NAMALWA (cell line): Measurements from ENCODE around the gene TREH.
"Not testable (repeated sequence)": the region's sequence is repeated elsewhere in the genome, so short reads cannot be mapped to it uniquely, and the experiment has no call there.

Experiments
- DNase-seq: peaks from one replicate; pipeline ENCODE4 v3.0.0-alpha.2; 2015; ENCODE audit warnings: low spot score

The TREH gene, protein sequence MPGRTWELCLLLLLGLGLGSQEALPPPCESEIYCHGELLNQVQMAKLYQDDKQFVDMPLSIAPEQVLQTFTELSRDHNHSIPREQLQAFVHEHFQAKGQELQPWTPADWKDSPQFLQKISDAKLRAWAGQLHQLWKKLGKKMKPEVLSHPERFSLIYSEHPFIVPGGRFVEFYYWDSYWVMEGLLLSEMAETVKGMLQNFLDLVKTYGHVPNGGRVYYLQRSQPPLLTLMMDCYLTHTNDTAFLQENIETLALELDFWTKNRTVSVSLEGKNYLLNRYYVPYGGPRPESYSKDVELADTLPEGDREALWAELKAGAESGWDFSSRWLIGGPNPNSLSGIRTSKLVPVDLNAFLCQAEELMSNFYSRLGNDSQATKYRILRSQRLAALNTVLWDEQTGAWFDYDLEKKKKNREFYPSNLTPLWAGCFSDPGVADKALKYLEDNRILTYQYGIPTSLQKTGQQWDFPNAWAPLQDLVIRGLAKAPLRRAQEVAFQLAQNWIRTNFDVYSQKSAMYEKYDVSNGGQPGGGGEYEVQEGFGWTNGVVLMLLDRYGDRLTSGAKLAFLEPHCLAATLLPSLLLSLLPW

GRCh38 chr11:118679483-118679882 is at the start of gene TREH:
Gene TREH (minus strand): TSS chr11:118679650. CDS start chr11:118679627, 23 bp downstream.
- no peak for DNase-seq

DNA sequence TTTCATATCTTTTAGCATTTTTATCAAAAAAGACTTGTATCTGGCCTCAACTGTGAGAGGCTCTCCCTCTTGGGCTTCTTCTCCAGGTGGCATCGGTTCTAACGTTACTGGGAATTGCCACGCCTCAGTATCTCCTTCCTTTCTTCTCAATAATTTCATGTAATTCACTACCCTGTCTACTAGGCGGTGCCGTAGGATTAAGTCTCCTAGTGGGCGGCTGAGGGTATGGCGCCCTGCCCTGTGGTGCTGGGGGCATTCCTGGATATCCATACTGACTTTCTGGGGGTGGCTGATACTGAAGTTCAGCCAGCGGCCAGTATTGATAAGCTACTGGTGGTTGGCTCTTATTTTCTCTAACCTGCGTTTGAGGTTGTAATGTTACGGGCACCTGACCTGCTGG is 48.7 kb upstream of the TREH start:
- not testable (repeated sequence) for DNase-seq

DNA sequence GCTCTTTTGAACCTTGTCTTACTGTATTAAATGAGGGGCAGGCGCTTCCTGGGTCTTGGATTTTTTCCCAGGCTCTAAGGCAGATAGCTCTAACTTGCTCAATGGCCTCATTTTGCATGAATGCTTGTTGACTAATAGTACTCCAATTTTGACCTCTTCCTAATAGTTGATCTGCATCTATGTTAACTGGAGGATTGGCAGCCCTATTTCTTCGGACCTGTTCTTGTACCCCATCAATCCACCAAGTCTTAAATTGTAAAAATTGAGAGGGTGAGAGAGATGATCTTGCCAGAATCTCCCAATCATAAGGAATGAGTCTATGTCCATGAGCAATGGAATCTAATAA is 48.2 kb upstream of the TREH start:
- not testable (repeated sequence) for DNase-seq

DNA sequence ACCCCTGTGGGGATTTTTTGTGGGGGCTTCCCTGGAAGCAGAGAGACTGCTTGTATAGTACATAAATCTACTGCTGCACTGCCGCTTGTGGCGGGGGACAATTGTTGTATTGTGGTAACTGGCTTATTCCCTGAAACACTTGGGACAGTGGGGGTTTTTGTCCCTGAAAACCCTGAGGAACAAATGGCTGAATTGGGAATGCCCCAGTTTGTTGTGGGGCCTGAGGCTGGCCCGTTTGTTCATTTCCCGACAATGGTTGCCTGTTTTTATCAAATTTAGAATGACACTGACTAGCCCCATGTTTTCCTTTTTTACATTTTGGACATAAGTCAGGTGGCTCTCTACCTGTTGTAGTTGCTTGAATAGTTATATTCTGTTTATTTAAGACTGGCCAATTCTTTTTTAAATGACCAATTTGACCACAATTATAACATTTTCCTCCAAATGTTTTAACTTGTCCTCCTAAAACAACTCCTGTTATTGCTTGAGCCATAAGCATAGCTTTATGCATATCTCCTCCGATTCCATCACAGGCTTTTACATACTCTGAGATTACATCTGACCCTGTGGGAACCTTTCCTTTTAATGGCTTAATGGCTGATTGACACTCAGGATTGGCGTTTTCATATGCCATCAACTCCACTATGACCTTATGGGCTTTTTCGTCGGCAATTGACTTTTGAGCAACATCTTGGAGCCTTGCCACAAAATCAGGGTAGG is 47.7 kb upstream of the TREH start:
- DNase-seq, result not testable (repeated sequence)

DNA sequence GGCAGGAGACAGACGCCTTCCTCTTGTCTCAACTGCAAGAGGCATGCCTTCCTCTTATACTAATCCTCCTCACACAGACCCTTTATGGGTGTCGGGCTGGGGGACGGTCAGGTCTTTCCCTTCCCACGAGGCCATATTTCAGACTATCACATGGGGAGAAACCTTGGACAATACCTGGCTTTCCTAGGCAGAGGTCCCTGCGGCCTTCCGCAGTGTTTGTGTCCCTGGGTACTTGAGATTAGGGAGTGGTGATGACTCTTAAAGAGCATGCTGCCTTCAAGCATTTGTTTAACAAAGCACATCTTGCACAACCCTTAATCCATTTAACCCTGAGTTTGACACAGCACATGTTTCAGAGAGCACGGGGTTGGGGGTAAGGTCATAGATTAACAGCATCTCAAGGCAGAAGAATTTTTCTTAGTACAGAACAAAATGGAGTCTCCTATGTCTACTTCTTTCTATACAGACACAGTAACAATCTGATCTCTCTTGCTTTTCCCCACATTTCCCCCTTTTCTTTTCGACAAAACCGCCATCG is 42.1 kb upstream of the TREH start:
- DNase-seq, result not testable (repeated sequence)

DNA sequence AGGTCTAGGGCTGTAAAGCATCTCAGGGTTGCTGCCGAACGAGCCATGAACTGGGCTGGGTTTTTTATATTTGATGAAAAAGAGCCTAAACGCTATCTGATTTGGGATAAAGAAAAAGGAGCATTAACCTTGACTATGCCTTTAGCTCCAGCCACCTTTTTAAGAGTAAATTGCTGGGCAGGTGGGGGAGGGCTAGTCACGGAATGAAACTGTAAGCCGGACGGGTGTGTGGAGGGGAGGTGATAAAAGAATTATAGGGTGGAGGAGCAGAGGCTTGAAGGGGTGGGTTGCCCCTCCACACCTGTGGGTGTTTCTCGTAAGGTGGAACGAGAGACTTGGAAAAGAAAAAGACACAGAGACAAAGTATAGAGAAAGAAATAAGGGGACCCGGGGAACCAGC is 41.3 kb upstream of the TREH start:
- not testable (repeated sequence) for DNase-seq

GRCh38 chr11:118720078-118720477 is 40.6 kb upstream of the TREH start:
- DNase-seq, result not testable (repeated sequence)

- not testable (repeated sequence) for DNase-seq
Measured at GRCh38 chr11:118718562-118718961, 39.1 kb upstream of the TREH start.

GRCh38 chr11:118717733-118718132 is 38.3 kb upstream of the TREH start:
- not testable (repeated sequence) for DNase-seq

- DNase-seq, result not testable (repeated sequence)
Measured at GRCh38 chr11:118717221-118717620, 37.8 kb upstream of the TREH start.

DNA sequence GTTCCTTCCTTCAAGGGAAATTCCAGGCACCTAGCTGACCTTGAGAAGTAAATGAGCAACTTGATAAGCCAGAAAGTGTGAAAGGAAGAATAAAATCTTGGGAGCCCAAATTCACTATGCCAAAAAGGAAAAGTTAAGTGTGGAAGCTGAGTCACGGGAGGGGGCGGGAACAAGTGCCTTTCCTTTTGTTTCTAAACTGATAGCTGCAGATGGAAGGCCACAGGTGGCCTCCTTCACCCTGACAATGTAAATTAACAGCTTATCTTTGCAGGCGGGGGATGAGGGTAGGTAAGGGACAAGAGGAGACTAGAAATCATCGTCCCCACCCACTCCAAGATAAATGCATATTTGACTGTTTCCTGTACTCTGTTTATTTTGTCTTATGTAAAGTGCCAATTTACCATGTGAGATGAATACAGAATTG is 36.4 kb upstream of the TREH start:
- DNase-seq, result no peak

GRCh38 chr11:118715245-118715831 is 35.9 kb upstream of the TREH start:
- DNase-seq, result no peak

DNA sequence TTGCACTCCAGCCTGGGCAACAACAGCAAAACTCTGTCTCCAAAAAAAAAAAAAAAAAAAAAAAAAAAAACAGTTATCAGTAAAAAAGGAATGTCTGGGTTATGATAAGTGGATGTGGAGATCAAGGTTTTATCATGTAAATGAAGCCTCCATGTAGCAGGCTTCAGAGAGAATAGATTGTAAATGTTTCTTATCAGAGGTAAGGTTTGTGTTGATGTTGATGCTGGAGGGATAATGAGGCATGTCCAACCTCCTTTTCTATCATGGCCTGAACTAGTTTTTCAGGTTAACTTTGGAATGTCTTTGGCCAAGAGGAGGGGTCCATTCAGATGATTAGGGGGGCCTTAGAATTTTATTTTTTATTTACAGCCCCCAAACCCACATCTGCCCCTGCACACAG is 35.4 kb upstream of the TREH start:
- no peak for DNase-seq

- not testable (repeated sequence) for DNase-seq
Measured at GRCh38 chr11:118714416-118714815, 35.0 kb upstream of the TREH start.

- DNase-seq, result no peak
Measured at GRCh38 chr11:118708296-118708695, 28.8 kb upstream of the TREH start.

GRCh38 chr11:118706546-118706825 is 27.0 kb upstream of the TREH start:
- no peak for DNase-seq

DNA sequence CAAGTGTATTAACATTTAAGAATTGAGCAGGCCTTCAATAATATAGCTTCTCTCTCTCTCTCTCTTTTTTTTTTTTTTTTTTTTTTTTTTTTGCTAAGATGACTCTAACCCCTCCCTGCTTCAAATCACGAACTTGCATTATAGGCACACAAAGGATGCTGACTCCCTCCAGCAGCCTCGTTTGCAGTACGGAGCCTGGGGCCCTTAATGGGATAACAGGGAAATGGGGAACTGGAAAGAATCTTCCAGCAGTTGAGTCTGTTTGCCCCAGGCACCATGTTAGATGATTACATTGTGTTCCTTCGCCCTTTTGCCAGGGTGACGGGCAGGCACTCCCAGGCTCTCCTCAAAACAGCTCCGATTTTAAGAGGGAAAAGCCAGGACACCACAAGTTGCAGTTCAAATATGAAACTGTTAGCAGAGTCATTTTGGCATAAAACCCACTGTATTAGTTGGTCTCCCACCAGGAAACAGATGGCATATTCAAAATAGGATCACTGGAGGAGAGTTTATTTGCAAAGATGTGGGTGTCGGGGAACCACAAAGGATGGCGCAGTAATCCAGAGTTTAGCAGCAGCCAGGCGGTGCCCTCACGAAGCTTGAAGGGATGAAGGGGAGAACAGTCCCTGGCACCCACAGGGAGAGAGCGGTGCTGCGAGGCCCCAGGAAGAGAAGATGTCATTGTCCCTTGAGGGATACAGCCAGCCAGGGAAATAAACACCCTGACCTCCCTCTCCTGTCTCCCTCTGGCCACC is 26.5 kb upstream of the TREH start:
- no peak for DNase-seq

- DNase-seq, result no peak
Measured at GRCh38 chr11:118705111-118705741, 25.8 kb upstream of the TREH start.

DNA sequence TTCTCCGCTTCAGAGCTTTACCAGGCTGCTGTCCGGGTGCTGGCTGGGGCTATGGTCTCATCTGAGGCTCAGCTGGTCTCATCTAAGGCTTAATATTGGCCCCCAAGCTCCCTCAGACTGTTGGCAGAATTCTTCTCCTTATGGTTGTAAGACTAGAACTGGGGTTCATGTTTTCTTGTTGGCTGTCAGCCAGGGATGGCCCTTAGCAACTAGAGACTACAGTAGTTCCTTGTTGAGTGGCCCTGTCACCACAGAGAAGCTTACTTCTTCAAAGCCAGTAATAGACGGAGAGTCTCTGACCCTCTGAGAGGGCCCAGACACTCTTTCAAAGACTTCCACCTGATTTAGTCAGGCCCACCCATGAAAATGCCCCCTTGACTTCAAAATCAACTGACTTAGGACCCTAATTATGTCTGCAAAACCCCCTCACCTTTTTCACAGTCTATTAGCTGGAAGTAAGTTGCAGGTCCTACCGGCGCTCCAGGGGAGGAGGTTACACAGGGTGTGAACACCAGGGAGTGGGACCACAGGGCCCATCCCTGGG is 24.2 kb upstream of the TREH start:
- no peak for DNase-seq

DNA sequence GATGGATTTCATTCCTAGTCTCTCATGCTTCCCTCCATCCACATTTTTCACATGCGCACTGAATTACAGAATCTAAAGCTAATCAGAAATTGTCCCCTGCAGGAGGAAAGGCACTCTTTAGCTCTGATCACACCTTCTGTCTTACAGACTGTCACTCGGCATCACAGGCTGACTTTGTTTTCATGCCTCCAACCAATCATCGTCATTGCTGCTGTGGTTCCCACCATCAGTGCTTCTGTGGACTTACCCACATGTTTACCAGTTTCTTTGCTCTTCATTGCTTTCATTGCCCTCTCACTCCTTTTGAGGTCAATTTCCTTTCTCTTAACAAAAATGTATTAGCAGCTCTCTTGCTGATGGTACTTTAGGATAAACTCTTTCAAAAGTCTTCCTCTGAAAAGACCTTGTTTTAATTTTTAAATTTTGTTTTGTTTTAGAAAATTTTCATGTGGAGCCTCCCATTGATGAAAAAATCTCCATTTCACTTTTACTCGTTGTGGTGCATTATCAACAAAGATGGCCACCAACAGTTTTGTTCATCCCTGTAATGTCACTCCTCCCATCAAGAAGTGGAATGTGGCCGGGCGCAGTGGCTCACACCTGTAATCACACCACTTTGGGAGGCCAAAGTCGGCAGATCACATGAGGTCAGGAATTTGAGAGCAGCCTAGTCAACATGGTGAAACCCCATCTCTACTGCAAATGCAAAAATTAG is 20.2 kb upstream of the TREH start:
- DNase-seq, result no peak
